Stimulated activated CD8-positive, alpha-beta memory T cell treated with anti-CD3 and anti-CD28 coated beads, Interleukin-2, amount 100 ng/mL, for 1 hour (primary cell): Measurements from ENCODE around the gene ABCA13.

Experiments used
- DNase-seq, 2 donors: peaks; one replicate each; pipeline ENCODE4 v3.0.0-alpha.2; 2020; ENCODE audit warnings: low read depth in 2 of 2

Gene ABCA13

DNA sequence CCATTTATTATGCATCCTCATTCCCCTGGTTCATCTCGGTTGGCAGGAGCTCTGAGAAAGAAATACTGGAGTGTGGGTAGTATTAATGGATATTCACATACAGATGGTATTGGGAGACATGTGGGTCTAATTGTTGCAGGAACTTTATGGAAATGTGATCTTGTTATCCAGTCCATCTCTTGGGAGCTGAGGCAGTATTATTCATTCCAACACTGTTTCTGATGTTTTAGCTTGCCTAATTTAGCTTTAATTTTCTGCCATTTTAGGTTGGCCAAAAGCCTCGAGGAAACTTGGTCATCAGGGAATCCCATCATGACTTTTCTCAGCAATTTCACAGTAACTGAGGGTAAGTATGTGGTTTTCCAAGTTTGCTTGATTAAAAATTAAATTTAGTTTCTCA, 125.7 kb downstream of the ABCA13 start:
- no peak for DNase-seq

DNA sequence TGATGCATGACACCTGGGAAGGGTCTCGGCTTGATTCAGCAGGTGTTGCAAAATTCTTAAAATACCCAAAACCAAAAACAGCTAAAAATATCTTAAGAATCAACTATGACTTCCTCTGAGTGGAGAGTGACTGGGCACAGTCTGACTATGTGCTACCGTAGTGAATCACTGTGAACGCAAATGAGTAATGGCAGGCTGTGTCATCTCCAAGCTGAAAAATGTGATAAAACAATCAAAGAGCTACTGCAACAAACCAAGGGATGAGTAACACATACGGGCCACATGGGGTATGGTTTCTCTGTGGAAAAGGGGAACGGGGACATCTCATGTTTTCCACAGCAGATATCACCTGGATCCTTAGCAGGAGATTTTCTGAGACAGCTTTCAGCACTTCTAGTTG, 127.5 kb downstream of the ABCA13 start:
- no peak for DNase-seq

GRCh38 chr7:48299580-48300169, 128.4 kb downstream of the ABCA13 start:
- no peak for DNase-seq

GRCh38 chr7:48300301-48300700, 129.0 kb downstream of the ABCA13 start:
- DNase-seq, result no peak

GRCh38 chr7:48301201-48301600, 129.9 kb downstream of the ABCA13 start:
- DNase-seq, result no peak

- DNase-seq, result no peak
Observed at GRCh38 chr7:48304641-48305040, 133.4 kb downstream of the ABCA13 start.

- DNase-seq, result no peak
Observed at GRCh38 chr7:48305661-48306060, 134.4 kb downstream of the ABCA13 start.

- no peak for DNase-seq
Observed at GRCh38 chr7:48307041-48307714, 135.9 kb downstream of the ABCA13 start.

DNA sequence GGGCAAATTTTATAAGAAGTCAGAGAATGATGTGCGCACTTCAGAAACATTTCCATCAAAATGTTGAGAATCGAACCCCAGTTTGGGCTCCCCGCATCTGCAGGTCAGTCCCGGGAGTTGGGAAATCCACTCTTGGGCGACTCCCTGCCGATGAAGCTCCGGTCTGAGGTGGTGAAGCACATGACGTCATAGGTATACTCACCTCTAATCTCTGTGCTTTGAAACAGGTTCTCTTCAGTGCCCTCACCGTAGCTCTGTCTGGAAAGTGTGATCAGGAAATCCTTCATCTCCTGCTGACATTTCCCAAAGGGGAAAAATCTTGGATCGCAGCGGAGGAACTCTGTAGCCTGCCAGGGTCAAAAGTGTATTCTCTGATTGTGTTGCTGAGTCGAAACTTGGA, 138.5 kb downstream of the ABCA13 start:
- no peak for DNase-seq

- DNase-seq, result no peak
Observed at GRCh38 chr7:48311464-48312100, 140.3 kb downstream of the ABCA13 start.

DNA sequence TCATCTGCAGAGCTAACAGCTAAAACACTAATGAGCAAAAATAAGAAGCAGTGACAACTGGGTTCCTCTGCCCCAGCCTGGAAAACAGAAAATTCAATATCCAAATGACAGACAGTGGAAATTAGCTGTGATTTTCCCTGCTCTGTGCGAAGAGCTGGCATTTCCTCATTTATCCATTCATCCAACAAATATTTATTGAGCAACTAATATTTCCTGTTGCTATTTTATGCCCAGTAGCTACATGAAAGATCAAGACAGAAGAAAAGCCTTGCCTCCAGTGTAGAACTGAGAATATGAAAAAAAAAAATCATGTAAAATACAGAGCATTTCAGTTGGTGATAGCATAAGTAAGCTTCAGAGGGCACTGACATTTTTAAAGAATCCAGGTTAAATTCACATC, 140.9 kb downstream of the ABCA13 start:
- DNase-seq, result no peak

GRCh38 chr7:48316768-48317167, 145.5 kb downstream of the ABCA13 start:
- no peak for DNase-seq

DNA sequence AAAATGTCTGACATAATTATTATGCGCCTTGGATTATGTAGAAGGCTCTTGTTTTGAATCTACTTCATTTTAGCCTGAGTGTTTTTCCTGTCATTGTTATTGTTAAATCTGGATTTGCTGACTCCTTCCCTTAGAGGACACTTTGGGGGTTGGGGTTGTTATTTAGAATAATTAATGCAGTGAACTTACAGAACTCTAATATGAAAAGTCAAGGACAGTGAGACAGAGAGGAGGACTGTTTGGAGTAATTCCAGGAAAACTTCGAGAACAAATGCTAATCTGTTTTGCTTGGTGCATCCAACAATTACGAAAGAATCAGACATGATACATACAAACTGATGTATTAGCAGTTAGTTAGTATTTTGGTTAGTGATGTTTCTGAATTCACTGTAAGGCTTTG, 146.1 kb downstream of the ABCA13 start:
- no peak for DNase-seq

- no peak for DNase-seq
Observed at GRCh38 chr7:48321319-48322010, 150.2 kb downstream of the ABCA13 start.

GRCh38 chr7:48337012-48337621, 165.9 kb downstream of the ABCA13 start:
- DNase-seq, result no peak

DNA sequence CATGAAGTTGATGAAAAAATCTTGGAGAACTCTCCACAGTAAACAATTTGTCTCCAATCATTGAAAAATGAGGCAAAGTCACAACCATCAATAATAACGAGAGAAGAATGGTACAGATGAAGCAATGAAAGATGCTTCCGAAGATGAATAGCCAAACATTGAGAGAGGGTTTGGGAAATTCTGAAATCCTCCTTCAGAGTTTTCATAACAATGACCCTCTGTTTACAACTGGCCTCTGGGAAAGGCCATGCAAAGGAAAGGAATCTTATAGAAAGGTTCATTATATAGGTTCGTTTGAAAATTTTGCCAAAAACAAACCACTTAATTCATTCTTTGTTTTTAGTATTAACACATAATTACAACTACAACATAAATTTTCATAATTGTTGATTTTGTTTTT, 166.5 kb downstream of the ABCA13 start:
- DNase-seq, result no peak

DNA sequence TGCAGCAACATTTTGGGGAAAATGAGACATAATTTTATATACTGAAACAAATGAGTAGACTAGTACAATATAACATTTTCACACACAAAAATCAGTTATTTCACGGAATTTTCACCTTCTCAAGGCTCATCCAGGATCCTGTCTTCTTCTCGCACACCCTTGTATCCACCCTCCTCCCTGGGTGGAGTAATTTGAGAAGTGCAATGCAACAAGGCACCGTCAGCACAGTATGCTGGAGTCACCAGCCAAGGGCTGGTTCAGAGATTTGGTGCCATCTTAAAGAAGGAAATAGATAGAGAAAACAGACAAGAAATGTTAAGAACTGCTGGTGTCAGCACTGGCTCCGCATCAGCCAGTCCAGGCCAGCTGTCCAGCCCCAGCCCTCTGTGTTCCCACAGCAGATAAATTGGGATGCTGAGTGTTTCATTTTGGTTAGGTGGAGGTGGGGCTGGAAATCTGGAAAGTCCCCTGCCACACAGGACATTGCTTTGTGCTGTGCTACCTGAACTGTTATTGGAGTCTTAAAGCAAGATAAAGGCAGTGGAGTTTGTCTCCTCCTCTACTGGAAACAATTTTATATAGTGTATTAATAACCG, 176.1 kb downstream of the ABCA13 start:
- no peak for DNase-seq

- DNase-seq, result no peak
Observed at GRCh38 chr7:48350515-48350914, 179.3 kb downstream of the ABCA13 start.

- no peak for DNase-seq
Observed at GRCh38 chr7:48351900-48352299, 180.6 kb downstream of the ABCA13 start.

DNA sequence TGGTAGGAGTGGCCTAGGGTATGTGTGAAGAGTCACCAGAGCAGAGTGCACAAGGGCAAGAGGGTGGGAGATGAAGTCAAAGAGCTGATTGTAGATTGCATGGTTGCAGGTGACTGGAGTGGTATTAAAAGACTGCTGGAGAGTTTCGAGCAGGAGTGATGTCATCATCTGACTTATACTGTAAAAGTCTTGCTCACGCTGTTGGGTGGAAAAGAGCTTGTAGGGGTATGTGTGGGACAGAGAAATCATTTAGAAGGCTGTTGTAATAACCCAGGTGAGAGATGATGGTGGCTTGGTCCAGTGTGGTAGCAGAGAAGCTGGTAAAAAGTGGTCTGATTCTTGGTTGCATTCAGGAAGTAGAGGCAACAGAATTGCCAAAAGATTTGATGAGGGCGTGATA, 184.1 kb downstream of the ABCA13 start:
- no peak for DNase-seq

DNA sequence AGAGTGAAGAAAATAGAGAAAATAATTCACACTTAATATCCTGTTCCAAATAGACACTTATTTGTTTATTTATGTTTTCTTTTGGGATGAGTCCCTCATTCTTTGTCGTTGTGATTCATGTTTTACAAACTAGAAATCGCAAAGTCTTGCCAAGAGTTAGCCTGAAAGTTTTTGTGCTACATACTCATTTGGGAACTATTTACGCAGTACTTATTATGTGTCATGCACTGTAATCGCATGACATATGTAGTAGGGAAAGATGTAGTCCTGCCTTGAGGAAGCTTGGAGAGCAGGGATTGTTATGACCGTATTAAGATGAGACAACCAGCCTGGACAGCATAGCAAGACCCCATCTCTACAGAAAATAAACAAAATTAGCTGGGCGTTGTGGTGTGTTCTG, 189.3 kb downstream of the ABCA13 start:
- no peak for DNase-seq

GRCh38 chr7:48363174-48363573, 191.9 kb downstream of the ABCA13 start:
- DNase-seq, result no peak
